Brain pericyte (primary cell): ENCODE data around the gene CFAP298.
"Not testable (repeated sequence)": the region's sequence is repeated elsewhere in the genome, so short reads cannot be mapped to it uniquely, and the experiment has no call there.

Source experiments
- DNase-seq: peaks from one replicate; pipeline ENCODE4 v3.0.0-alpha.2; 2012; ENCODE audit warnings: low read depth, low spot score

CFAP298 gene

GRCh38 chr21:32567626-32568025 lies 44.6 kb downstream of the CFAP298 start:
- DNase-seq = no peak

- DNase-seq = no peak
These were observed 45.3 kb downstream of the CFAP298 start for GRCh38 chr21:32566741-32567389.

- no peak for DNase-seq
These were observed 46.2 kb downstream of the CFAP298 start for GRCh38 chr21:32565856-32566465.

- DNase-seq = no peak
These were observed 49.3 kb downstream of the CFAP298 start for GRCh38 chr21:32562915-32563314.

- no peak for DNase-seq
These were observed 49.8 kb downstream of the CFAP298 start for GRCh38 chr21:32562426-32562825.

GRCh38 chr21:32561476-32561875 lies 50.7 kb downstream of the CFAP298 start:
- not testable (repeated sequence) for DNase-seq

- DNase-seq = no peak
These were observed 51.3 kb downstream of the CFAP298 start for GRCh38 chr21:32560896-32561295.

- no peak for DNase-seq
These were observed 53.1 kb downstream of the CFAP298 start for GRCh38 chr21:32559006-32559610.

- DNase-seq = no peak
These were observed 54.1 kb downstream of the CFAP298 start for GRCh38 chr21:32558106-32558505.

- no peak for DNase-seq
These were observed 57.1 kb downstream of the CFAP298 start for GRCh38 chr21:32554832-32555638.

GRCh38 chr21:32549886-32550285 lies 62.3 kb downstream of the CFAP298 start:
- DNase-seq = no peak

GRCh38 chr21:32549440-32549839 lies 62.7 kb downstream of the CFAP298 start:
- DNase-seq = no peak
